D721Med (cell line): ENCODE measurements around the gene TAAR6.
"Not testable (repeated sequence)": the region's sequence is repeated elsewhere in the genome, so short reads cannot be mapped to it uniquely, and the experiment has no call there.

ENCODE experiments used
- DNase-seq: peaks from one replicate; pipeline ENCODE4 v3.0.0; 2011; ENCODE audit warnings: low spot score; ENCODE audit not compliant: insufficient read length
- FAIRE-seq: peaks from 2 replicates; lab custom pipeline; 2011; peaks lifted over from hg19 to GRCh38; lab: Jason Lieb, UNC
- CTCF ChIP-seq: IDR thresholded peaks from 2 replicates; pipeline ENCODE4 v1.5.1; 2012; ENCODE audit warnings: mild to moderate bottlenecking, control low read depth; ENCODE audit not compliant: insufficient read depth; ENCODE audit errors: missing control alignments

The TAAR6 gene

GRCh38 chr6:132537145-132537544 lies 33.0 kb upstream of the TAAR6 start:
- no peak for TF ChIP-seq CTCF
- DNase-seq (no peak), FAIRE-seq (no peak)

- DNase-seq = no peak
- no peak for TF ChIP-seq CTCF
- no peak for FAIRE-seq
Measured at GRCh38 chr6:132537977-132538376, 32.1 kb upstream of the TAAR6 start, which contains the start of gene TAAR9. Gene TAAR9, plus strand, starts transcription at chr6:132538277. Its CDS starts 13 bp downstream, at chr6:132538290.

GRCh38 chr6:132544826-132545225 lies 25.3 kb upstream of the TAAR6 start:
- no peak for FAIRE-seq
- no peak for DNase-seq
- no peak for TF ChIP-seq CTCF

GRCh38 chr6:132548746-132549463 lies 21.2 kb upstream of the TAAR6 start:
- FAIRE-seq (no peak), DNase-seq (no peak)
- TF ChIP-seq CTCF = no peak

GRCh38 chr6:132551214-132551613 lies 18.9 kb upstream of the TAAR6 start:
- FAIRE-seq = no peak

GRCh38 chr6:132552372-132552771 lies 17.8 kb upstream of the TAAR6 start, which contains the start of gene TAAR8:
Gene TAAR8, plus strand, starts transcription at chr6:132552672. Its CDS starts 21 bp downstream, at chr6:132552693.
- DNase-seq (no peak), FAIRE-seq (no peak)
- TF ChIP-seq CTCF = no peak

More at GRCh38 chr6:132551214-132551613, 18.9 kb upstream of the TAAR6 start:
- no peak for TF ChIP-seq CTCF
- DNase-seq = no peak

- DNase-seq, FAIRE-seq: not testable (repeated sequence)
Measured at GRCh38 chr6:132560087-132560486, 10.0 kb upstream of the TAAR6 start.

- TF ChIP-seq CTCF = no peak
- no peak for FAIRE-seq
Measured at GRCh38 chr6:132566404-132566803, 3.7 kb upstream of the TAAR6 start.

More at GRCh38 chr6:132566404-132566803, 3.7 kb upstream of the TAAR6 start:
- no peak for DNase-seq
